ENCODE measurements around the gene UNC119. TPM values are rescaled to one million over a fixed set of nuclear protein-coding genes. Genes with fewer than 3 reads are reported as not detected.
A peak's percentile ranks its signal among the peaks of the same experiment; 100 is the strongest.

UNC119 gene
- total and polyA plus RNA-seq, 2 of the 13 experiments (the other 11 are each of a cell fraction or from before 2014, with no cell fraction given), result 10.4 to 63.1 TPM

GRCh38 chr17:28500712-28501379, 51.6 kb downstream of the UNC119 start:
- Histone ChIP-seq H3K27ac (ENCODE audit: extremely low read length, insufficient read depth, low read length) (no peak overlapping the region), H3K4me2 (ENCODE audit: low read depth, low read length) (no peak overlapping the region), H2AFZ (ENCODE audit: low read length) (no peak overlapping the region), H3K27me3 (ENCODE audit: control insufficient read depth in 1 of 2, insufficient read depth in 2 of 2, low read length in 2 of 2) (peaks cover 1 to 31% of the 10 kb centered on the region in 2 experiments), H3K9me3 (ENCODE audit: low read length) (no peaks in the 10 kb centered on the region), H3K4me1 (ENCODE audit: insufficient read depth, low read length) (no peaks in the 10 kb centered on the region), H3K36me3 (replicated peaks in 1 of 2; ENCODE audit: control insufficient read depth in 1 of 2, insufficient read depth in 2 of 2, low read length in 2 of 2) (no peaks in the 10 kb centered on the region), H3K79me2 (ENCODE audit: insufficient read depth, low read length) (no peaks in the 10 kb centered on the region), H3K4me3 (replicated peaks in 1 of 3; ENCODE audit: insufficient read depth in 1 of 3, low read depth in 2 of 3, low read length in 3 of 3) (no peak overlapping the region), H4K20me1 (ENCODE audit: insufficient read depth, low read length) (no peaks in the 10 kb centered on the region), H3K9ac (ENCODE audit: insufficient read depth, low read depth, low read length) (no peak overlapping the region)
- CTCF ChIA-PET (ENCODE audit: low intra/inter-chr PET ratio, low total read pairs), result no interaction called here
- no TSS peak for BruUV-seq (replicated peaks)
- TF ChIP-seq ZNF619 (CRISPR knock-in tag; IDR thresholded peaks at IDR 0.05) (no peak), MNT (IDR thresholded peaks at IDR 0.05) (0 out of 2 replicates have a peak, but pooled peaks have one; percentile 7)
- FAIRE-seq, result no peak
- intact Hi-C loops (cut with micrococcal nuclease; ENCODE audit: unreplicated experiment) (no loop called here), in situ Hi-C loops (cut with HindIII; ENCODE audit: extremely low pct_ligation_motif_present, low pct_unique_long_range_greater_than_20kb) (no loop called here)
- no peak for DNase-seq (ENCODE audit: low spot score)
- 18% methylated on average over 11 of the region's 13 CpGs for WGBS (ENCODE audit: low lambda C conversion rate)
- POLR2A ChIA-PET, result no interaction called here
- ATAC-seq, result no peak

GRCh38 chr17:28499684-28500357, 52.6 kb downstream of the UNC119 start:
- no peaks in the 10 kb centered on the region for H4K20me1 ChIP-seq (ENCODE audit: insufficient read depth, low read length)
- FAIRE-seq, result no peak
- H3K9ac ChIP-seq (ENCODE audit: insufficient read depth, low read depth, low read length), result no peak overlapping the region
- in situ Hi-C loops (cut with HindIII; ENCODE audit: extremely low pct_ligation_motif_present, low pct_unique_long_range_greater_than_20kb), result loop anchor here (5.0 kb wide), 1 partner anchor 32 kb away; no protein-coding TSS in a partner anchor
- intact Hi-C loops (cut with micrococcal nuclease; ENCODE audit: unreplicated experiment), result no loop called here
- H3K4me3 ChIP-seq (replicated peaks in 1 of 3; ENCODE audit: insufficient read depth in 1 of 3, low read depth in 2 of 3, low read length in 3 of 3), result no peak overlapping the region
- 38% methylated on average over 9 of the region's 9 CpGs for WGBS (ENCODE audit: low lambda C conversion rate)
- ChIA-PET POLR2A (no interaction called here), CTCF (ENCODE audit: low intra/inter-chr PET ratio, low total read pairs) (no interaction called here)
- H3K9me3 ChIP-seq (ENCODE audit: low read length), result no peaks in the 10 kb centered on the region
- H3K79me2 ChIP-seq (ENCODE audit: insufficient read depth, low read length), result no peaks in the 10 kb centered on the region
- H3K4me1 ChIP-seq (ENCODE audit: insufficient read depth, low read length), result no peaks in the 10 kb centered on the region
- H3K36me3 ChIP-seq (replicated peaks in 1 of 2; ENCODE audit: control insufficient read depth in 1 of 2, insufficient read depth in 2 of 2, low read length in 2 of 2), result no peaks in the 10 kb centered on the region
- no peak for DNase-seq (ENCODE audit: low spot score)
- H3K27ac ChIP-seq (ENCODE audit: extremely low read length, insufficient read depth, low read length), result no peak overlapping the region
- TF ChIP-seq ZNF768 (CRISPR knock-in tag; IDR thresholded peaks at IDR 0.05), result peak; percentile 95
- no peak for TF ChIP-seq ZNF570 (CRISPR knock-in tag; IDR thresholded peaks at IDR 0.05; ENCODE audit: borderline replicate concordance)
- H2AFZ ChIP-seq (ENCODE audit: low read length), result no peak overlapping the region
- H3K4me2 ChIP-seq (ENCODE audit: low read depth, low read length), result no peak overlapping the region
- ATAC-seq, result no peak
- BruUV-seq (replicated peaks), result no TSS peak
- peaks cover 1 to 21% of the 10 kb centered on the region in 2 experiments; a peak in 3 of 5 replicates for H3K27me3 ChIP-seq (ENCODE audit: control insufficient read depth in 1 of 2, insufficient read depth in 2 of 2, low read length in 2 of 2)
